ENCODE data around the gene MSANTD4.

The MSANTD4 gene

GRCh38 chr11:106051103-106051502 lies 29.1 kb upstream of the MSANTD4 start:
- FAIRE-seq (no peak), DNase-seq (ENCODE audit: insufficient read length, low spot score) (no peak)
- no peak for TF ChIP-seq CTCF (IDR thresholded peaks at IDR 0.05; ENCODE audit: insufficient read depth, missing control alignments)

GRCh38 chr11:106049727-106050476 lies 27.9 kb upstream of the MSANTD4 start:
- DNase-seq (ENCODE audit: insufficient read length, low spot score) (no peak), FAIRE-seq (no peak)
- no peak for TF ChIP-seq CTCF (IDR thresholded peaks at IDR 0.05; ENCODE audit: insufficient read depth, missing control alignments)

- DNase-seq (ENCODE audit: insufficient read length, low spot score) = no peak
- TF ChIP-seq CTCF (IDR thresholded peaks at IDR 0.05; ENCODE audit: insufficient read depth, missing control alignments) = no peak
- no peak for FAIRE-seq
Measured at GRCh38 chr11:106047631-106048030, 25.6 kb upstream of the MSANTD4 start.

GRCh38 chr11:106043540-106043939 lies 21.5 kb upstream of the MSANTD4 start:
- no peak for FAIRE-seq
- no peak for DNase-seq (ENCODE audit: insufficient read length, low spot score)
- TF ChIP-seq CTCF (IDR thresholded peaks at IDR 0.05; ENCODE audit: insufficient read depth, missing control alignments) = no peak

- TF ChIP-seq CTCF (IDR thresholded peaks at IDR 0.05; ENCODE audit: insufficient read depth, missing control alignments) = no peak
- DNase-seq (ENCODE audit: insufficient read length, low spot score) (no peak), FAIRE-seq (no peak)
Measured at GRCh38 chr11:106032861-106033260, 10.8 kb upstream of the MSANTD4 start.

- TF ChIP-seq CTCF (IDR thresholded peaks at IDR 0.05; ENCODE audit: insufficient read depth, missing control alignments) = no peak
- no peak for FAIRE-seq
- DNase-seq (ENCODE audit: insufficient read length, low spot score) = no peak
Measured at GRCh38 chr11:106031936-106032335, 9.9 kb upstream of the MSANTD4 start.

- no peak for TF ChIP-seq CTCF (IDR thresholded peaks at IDR 0.05; ENCODE audit: insufficient read depth, missing control alignments)
- DNase-seq (ENCODE audit: insufficient read length, low spot score) (no peak), FAIRE-seq (no peak)
Measured at GRCh38 chr11:106031202-106031810, 9.3 kb upstream of the MSANTD4 start.
